Activated gamma-delta T cell treated with anti-CD3 and anti-CD28 coated beads, Interleukin-2, amount 50 U/mL, for 16 hours (primary cell): ENCODE data around the gene INSIG1.

Source experiments
- DNase-seq: peaks from one replicate; pipeline ENCODE4 v3.0.0-alpha.2; 2020; ENCODE audit warnings: low read depth

INSIG1 gene

GRCh38 chr7:155327590-155328320 is 30.1 kb downstream of the INSIG1 start:
- no peak for DNase-seq

DNA sequence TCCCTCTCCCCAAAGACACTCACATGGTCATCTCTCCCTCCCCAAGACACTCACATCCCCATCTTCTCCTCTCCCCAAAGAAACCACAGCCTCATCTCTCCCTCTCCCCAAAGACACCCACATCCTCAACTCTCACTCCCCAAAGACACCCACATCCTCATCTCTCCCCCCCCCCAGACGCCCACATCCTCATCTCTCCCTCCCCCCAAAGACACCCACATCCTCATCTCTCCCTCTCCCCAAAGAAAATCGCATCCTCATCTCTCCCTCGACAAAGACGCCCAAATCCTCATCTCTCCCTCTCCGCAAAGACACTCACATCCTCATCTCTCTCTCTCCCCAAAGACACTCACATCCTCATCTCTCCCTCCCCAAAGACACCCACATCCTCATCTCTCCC is 31.5 kb downstream of the INSIG1 start:
- DNase-seq, result no peak

GRCh38 chr7:155331396-155331795 is 33.7 kb downstream of the INSIG1 start:
- no peak for DNase-seq

- DNase-seq, result no peak
Observed at GRCh38 chr7:155333346-155334234, 35.9 kb downstream of the INSIG1 start.

DNA sequence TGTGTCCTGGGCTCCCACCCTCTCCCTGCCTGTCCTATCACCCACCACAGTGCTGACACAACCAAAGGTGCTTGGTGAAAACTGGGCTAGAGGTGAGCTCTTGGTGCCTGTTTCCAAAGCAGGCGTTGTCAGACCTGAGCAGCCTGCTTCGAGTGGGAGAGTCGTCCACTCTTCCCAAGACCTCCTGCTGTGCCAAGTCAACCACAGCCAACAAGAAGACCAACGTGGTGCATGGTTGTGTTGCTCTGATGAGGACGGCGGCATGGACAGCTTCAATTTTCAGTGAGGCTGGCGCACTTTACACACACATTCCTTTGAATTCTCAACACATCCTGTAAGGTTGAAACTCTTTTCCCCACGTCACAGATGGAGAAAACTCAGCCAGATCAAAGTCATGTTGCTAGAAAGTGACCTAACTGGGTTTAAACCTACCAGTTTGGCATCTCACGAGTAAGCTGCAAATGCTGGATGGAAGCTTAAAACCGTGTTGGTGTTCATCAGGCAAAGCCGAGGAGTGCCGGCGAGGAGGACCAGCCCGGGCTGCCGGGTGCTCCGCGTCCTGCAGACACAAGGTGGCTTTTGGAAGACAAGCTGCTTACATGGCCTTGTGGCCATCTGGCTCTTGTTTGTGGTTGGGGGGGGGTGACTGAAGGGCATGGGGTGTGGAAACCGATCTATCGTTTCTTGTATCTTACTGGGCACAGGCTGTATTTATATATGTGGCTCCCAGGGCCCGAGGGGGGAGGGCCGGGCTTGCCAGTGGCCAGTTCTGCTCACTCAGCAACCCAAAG is 39.3 kb downstream of the INSIG1 start:
- DNase-seq, result no peak

GRCh38 chr7:155337946-155338631 is 40.4 kb downstream of the INSIG1 start:
- no peak for DNase-seq

GRCh38 chr7:155338632-155339320 is 41.1 kb downstream of the INSIG1 start:
- peak; percentile 25 for DNase-seq

DNA sequence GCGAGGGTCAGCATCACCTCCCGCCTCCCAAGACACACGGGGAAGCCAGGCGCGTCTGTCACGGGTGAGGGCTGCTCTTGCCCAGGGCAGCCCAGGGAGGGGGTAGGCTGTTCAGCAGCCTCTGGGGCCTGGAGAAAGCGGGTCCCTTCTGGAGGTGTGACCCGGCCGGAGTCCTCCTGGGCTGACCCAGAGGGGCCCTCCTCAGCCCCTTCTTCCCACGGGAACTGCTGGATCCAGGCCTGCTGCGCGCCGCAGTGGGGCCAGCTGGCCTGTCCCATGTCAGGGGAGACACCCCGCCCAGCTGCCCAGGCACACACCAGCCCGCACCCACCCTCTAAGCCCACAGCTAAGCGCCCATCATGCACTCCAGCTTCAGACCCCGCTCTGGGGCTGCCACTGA is 41.8 kb downstream of the INSIG1 start:
- DNase-seq, result no peak

DNA sequence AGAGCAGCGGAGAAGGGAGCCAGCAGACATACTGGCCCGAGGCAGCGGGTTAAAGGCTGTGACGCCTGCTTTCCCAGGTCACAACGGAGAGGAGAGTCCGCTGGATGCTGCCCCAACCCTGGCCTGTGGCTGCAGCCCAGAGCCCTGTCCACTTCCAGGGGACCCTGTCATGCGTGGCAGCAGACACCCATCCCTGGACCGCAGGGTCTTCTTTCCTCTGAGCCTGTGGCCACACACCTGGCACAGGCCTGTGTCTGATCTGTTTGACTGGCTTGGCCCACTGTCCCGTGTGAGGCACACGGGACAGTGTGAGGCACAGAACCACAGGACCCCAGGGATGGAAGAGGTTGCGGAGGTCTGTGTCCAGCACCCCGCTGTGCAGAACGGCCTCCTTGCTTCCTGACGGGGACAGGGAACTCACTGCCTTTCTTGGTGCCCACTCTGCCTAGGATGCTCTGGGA is 42.4 kb downstream of the INSIG1 start:
- no peak for DNase-seq

- no peak for DNase-seq
Observed at GRCh38 chr7:155340721-155341120, 43.0 kb downstream of the INSIG1 start.

DNA sequence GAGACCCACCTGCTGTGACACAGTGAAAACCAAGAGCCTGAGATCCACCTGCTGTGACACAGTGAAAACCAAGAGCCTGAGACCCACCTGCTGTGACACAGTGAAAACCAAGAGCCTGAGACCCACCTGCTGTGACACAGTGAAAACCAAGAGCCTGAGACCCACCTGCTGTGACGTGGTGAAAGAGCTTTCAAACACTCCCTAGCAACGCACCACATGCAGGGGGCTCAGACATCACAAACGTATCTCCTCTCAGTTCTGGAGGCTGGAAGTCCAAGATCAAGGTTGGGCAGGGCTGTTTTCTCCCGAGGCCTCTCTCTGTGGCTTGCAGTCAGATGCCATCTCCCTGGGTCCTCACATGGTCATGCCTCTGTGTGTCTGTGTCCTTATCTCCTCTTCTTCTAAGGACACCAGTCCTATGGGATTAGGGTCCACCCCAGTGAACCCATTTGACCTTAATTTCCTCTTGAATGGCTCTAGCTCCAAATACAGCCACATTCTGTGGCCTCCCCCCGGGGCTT is 43.8 kb downstream of the INSIG1 start:
- DNase-seq, result no peak

- no peak for DNase-seq
Observed at GRCh38 chr7:155342313-155342712, 44.6 kb downstream of the INSIG1 start.

- DNase-seq, result no peak
Observed at GRCh38 chr7:155343150-155343549, 45.5 kb downstream of the INSIG1 start.

GRCh38 chr7:155343661-155344121 is 46.0 kb downstream of the INSIG1 start:
- no peak for DNase-seq

DNA sequence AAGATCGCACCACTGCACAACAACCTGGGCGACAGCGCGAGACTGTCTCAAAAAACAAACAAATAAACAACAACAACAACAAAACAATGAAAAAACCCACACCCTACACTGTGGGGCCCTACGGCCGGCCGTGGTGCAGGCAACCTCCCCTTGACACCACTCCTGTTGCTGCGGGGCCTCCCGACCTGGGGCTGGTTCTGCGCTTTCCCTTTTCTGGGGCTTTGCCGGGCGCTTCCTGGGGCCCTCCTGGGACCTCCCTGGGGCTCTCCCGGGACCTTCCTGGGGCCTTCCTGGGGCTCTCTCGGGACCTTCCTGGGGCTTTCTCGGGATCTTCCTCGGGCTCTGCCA is 46.6 kb downstream of the INSIG1 start:
- no peak for DNase-seq

DNA sequence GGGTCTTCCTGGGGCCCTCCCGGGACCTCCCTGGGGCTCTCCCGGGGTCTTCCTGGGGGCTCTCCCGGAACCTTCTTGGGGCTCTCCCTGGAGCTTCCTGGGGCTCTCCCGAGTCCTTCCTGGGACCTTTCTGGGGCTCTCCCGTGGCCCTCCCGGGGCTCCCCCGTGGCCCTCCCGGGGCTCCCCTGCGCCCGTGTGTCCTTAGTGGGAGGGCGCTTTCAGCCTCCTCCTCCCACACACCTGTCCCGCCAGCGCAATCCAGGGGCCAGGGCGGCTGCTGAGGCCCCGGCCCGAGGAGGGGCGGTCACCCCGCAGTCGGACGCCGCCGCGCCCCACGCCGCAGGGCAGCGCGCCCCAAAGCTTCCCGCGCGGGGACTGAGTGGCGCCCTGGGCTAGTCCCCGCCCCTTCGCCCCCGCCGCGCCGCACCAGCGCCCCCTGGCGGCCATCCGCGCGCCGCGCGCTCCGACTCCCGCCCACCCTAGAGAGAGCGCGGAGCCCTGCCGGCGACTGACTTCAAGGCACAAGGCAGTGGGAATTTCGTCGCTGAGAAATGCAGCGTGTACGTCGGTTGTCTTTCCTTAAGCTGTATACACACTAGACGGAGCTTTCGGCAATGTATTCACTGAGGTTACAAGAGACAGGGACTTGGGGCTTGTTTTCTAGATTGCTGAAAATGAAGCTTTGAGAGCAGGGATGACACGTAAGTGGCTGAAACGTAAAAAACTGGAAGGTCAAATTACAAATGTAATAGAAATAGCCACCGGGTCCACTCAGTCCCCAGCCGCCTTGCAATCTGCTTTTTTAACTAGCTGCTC is 47.1 kb downstream of the INSIG1 start:
- DNase-seq, result peak; percentile 74

- no peak for DNase-seq
Observed at GRCh38 chr7:155345490-155345889, 47.8 kb downstream of the INSIG1 start.

DNA sequence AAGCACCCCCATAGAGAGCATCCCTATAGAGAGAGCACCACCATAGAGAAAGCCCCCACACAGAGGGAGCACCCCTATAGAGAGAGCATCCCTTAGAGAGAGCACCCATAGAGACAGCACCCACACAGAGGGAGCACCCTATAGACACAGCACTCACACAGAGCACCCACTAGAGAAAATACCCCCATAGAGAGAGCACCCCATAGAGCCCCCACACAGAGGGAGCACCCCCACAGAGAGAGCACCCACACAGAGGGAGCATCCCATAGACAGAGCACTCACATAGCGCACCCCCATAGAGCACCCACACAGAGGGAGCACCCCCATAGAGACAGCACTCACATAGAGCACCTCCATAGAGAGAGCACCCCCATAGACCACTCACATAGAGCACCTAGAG is 48.6 kb downstream of the INSIG1 start:
- DNase-seq, result no peak

- DNase-seq, result no peak
Observed at GRCh38 chr7:155348806-155349205, 51.1 kb downstream of the INSIG1 start.
